IMR-90 (cell line): ENCODE data around the gene ATG7. TPM values are rescaled to one million over a fixed set of nuclear protein-coding genes. Genes with fewer than 3 reads are reported as not detected.

Source experiments
- ATAC-seq: fragments of 200-7000 bp; cut with Tn5 transposase; 2 replicates; pipeline ENCODE4 v1.9.1; 2020; ENCODE audit warnings: low read depth, mild to moderate bottlenecking, moderate library complexity
- BruUV-seq: library from RNA; stranded (reverse); fragments of 400-500 nt; replicated peaks from 2 replicates; lab custom pipeline; 2021; lab: Mats Ljungman, UMichigan
- CTCF ChIA-PET: fragments of 300-600 bp; formaldehyde crosslinking; extraction: SDS; loops from one replicate; lab custom pipeline; 2021; ENCODE audit warnings: antibody characterized with exemption; lab: Yijun Ruan, JAX
- POLR2A ChIA-PET: fragments of 300-600 bp; sonication (Branson Sonifier 250); formaldehyde crosslinking; loops from one replicate; lab custom pipeline; 2022; ENCODE audit warnings: antibody characterized with exemption; ENCODE audit not compliant: unreplicated experiment; lab: Charles Lee
- DNase-seq: peaks from one replicate; pipeline ENCODE4 v3.0.0; 2013
- H2AFZ ChIP-seq: replicated peaks from 2 replicates; pipeline ENCODE3; 2013; ENCODE audit warnings: low read length, mild to moderate bottlenecking; ENCODE audit not compliant: poor library complexity
- H2AK5ac ChIP-seq: 2 replicates; pipeline ENCODE4 v1.6.1; 2013; ENCODE audit warnings: low read depth, low read length, inconsistent platforms
- H2AK9ac ChIP-seq: replicated peaks from 2 replicates; pipeline ENCODE3; 2013; ENCODE audit warnings: mild to moderate bottlenecking, low read depth, low read length, moderate library complexity; ENCODE audit not compliant: poor library complexity
- H2BK120ac ChIP-seq: 2 replicates; pipeline ENCODE4 v1.6.1; 2013; ENCODE audit warnings: low read depth, low read length, inconsistent platforms
- H2BK15ac ChIP-seq: 3 replicates; pipeline ENCODE4 v1.6.1; 2013; ENCODE audit warnings: low read depth, low read length, inconsistent platforms
- H2BK20ac ChIP-seq: 2 replicates; pipeline ENCODE4 v1.6.1; 2013; ENCODE audit warnings: low read depth, mild to moderate bottlenecking, inconsistent platforms, low read length, moderate library complexity
- H2BK5ac ChIP-seq: 2 replicates; pipeline ENCODE4 v1.6.1; 2013; ENCODE audit warnings: mild to moderate bottlenecking, low read depth, low read length, inconsistent platforms; ENCODE audit not compliant: poor library complexity, severe bottlenecking
- H3K14ac ChIP-seq: replicated peaks from 2 replicates; pipeline ENCODE4 v1.6.1; 2013; ENCODE audit warnings: low read depth, low read length, inconsistent platforms
- H3K18ac ChIP-seq: 2 replicates; pipeline ENCODE4 v1.6.1; 2013; ENCODE audit warnings: low read depth, low read length, control low read depth
- H3K23ac ChIP-seq: 2 replicates; pipeline ENCODE4 v1.6.1; 2013; ENCODE audit warnings: low read depth, low read length, inconsistent platforms
- H3K27ac ChIP-seq: 2 replicates; pipeline ENCODE4 v1.5.1; 2013; ENCODE audit warnings: mild to moderate bottlenecking, control low read depth, low read length; ENCODE audit not compliant: insufficient read depth
- H3K27me3 ChIP-seq: 2 replicates; pipeline ENCODE4 v1.6.1; 2013; ENCODE audit warnings: low read length; ENCODE audit not compliant: control insufficient read depth, insufficient read depth
- H3K36me3 ChIP-seq: 2 replicates; pipeline ENCODE4 v1.6.1; 2013; ENCODE audit warnings: low read length, mixed read lengths; ENCODE audit not compliant: control insufficient read depth, insufficient read depth
- H3K4ac ChIP-seq: 2 replicates; pipeline ENCODE4 v1.6.1; 2013; ENCODE audit warnings: low read depth, low read length, inconsistent platforms
- H3K4me1 ChIP-seq: 2 replicates; pipeline ENCODE4 v1.6.1; 2013; ENCODE audit warnings: low read length, mixed read lengths; ENCODE audit not compliant: control insufficient read depth, insufficient read depth
- H3K4me2 ChIP-seq: 2 replicates; pipeline ENCODE4 v1.6.1; 2013; ENCODE audit warnings: low read depth, mild to moderate bottlenecking, control low read depth, low read length, moderate library complexity
- H3K4me3 ChIP-seq: 2 replicates; pipeline ENCODE4 v1.5.1; 2013; ENCODE audit warnings: low read depth, mild to moderate bottlenecking, control low read depth, low read length, moderate library complexity; ENCODE audit not compliant: insufficient read depth
- H3K56ac ChIP-seq: 2 replicates; pipeline ENCODE4 v1.6.1; 2013; ENCODE audit warnings: low read length, inconsistent platforms; ENCODE audit not compliant: insufficient read depth; ENCODE audit errors: extremely low read depth
- H3K79me1 ChIP-seq, 2 experiments: 2 replicates each; pipeline ENCODE4 v1.6.1; 2013; ENCODE audit warnings: low read length in 2 of 2, inconsistent platforms in 1 of 2, low read depth in 1 of 2
- H3K9ac ChIP-seq: 2 replicates; pipeline ENCODE4 v1.6.1; 2013; ENCODE audit warnings: low read depth, low read length, control low read depth
- H3K9me1 ChIP-seq: 2 replicates; pipeline ENCODE4 v1.6.1; 2013; ENCODE audit warnings: low read length, inconsistent platforms; ENCODE audit not compliant: insufficient read depth
- H3K9me3 ChIP-seq: 2 replicates; pipeline ENCODE4 v1.6.1; 2013; ENCODE audit warnings: low read length; ENCODE audit not compliant: control insufficient read depth, insufficient read depth
- H4K20me1 ChIP-seq: 2 replicates; pipeline ENCODE4 v1.6.1; 2013; ENCODE audit warnings: low read length, inconsistent platforms; ENCODE audit not compliant: insufficient read depth
- H4K5ac ChIP-seq: 2 replicates; pipeline ENCODE4 v1.6.1; 2013; ENCODE audit warnings: mild to moderate bottlenecking, low read depth, low read length, control low read depth
- H4K8ac ChIP-seq, 2 experiments: 2 replicates each; pipeline ENCODE4 v1.6.1; 2013; ENCODE audit warnings: low read depth in 2 of 2, low read length in 2 of 2, control low read depth in 1 of 2, inconsistent platforms in 1 of 2
- H4K91ac ChIP-seq: 2 replicates; pipeline ENCODE4 v1.6.1; 2013; ENCODE audit warnings: low read depth, low read length, inconsistent platforms; ENCODE audit not compliant: insufficient read depth
- CEBPB ChIP-seq: IDR thresholded peaks from 2 replicates; pipeline ENCODE4 v1.6.1; 2012; ENCODE audit warnings: low read depth, low read length, improper control_type of control experiment
- ELK1 ChIP-seq: fragments of 150-350 bp; IDR thresholded peaks from 2 replicates; pipeline ENCODE4 v1.6.1; 2016; ENCODE audit warnings: low read depth, mild to moderate bottlenecking, low read length, moderate library complexity, borderline replicate concordance
- FOS ChIP-seq: fragments of 150-350 bp; IDR thresholded peaks from 2 replicates; pipeline ENCODE4 v1.6.1; 2016; ENCODE audit warnings: low read depth, low read length
- MAFK ChIP-seq: IDR thresholded peaks from 2 replicates; pipeline ENCODE4 v1.6.1; 2012; ENCODE audit warnings: low read depth, low read length, improper control_type of control experiment
- MAZ ChIP-seq: IDR thresholded peaks from 2 replicates; pipeline ENCODE4 v1.6.1; 2012; ENCODE audit warnings: low read depth, mild to moderate bottlenecking, low read length, improper control_type of control experiment, moderate library complexity, borderline replicate concordance
- NFE2L2 ChIP-seq: fragments of 150-350 bp; IDR thresholded peaks from 2 replicates; pipeline ENCODE4 v1.6.1; 2016; ENCODE audit warnings: low read depth, mild to moderate bottlenecking, low read length
- POLR2A ChIP-seq: IDR thresholded peaks from 2 replicates; pipeline ENCODE4 v1.6.1; 2012; ENCODE audit warnings: mild to moderate bottlenecking, low read depth, low read length
- RCOR1 ChIP-seq: IDR thresholded peaks from 2 replicates; pipeline ENCODE4 v1.6.1; 2012; ENCODE audit warnings: mild to moderate bottlenecking, low read length, improper control_type of control experiment; ENCODE audit not compliant: insufficient replicate concordance
- RFX5 ChIP-seq: IDR thresholded peaks from 2 replicates; pipeline ENCODE4 v1.8.0; 2012; ENCODE audit warnings: low read depth, mild to moderate bottlenecking, low read length, moderate library complexity
- SMC3 ChIP-seq: fragments of 150-350 bp; IDR thresholded peaks from 2 replicates; pipeline ENCODE4 v1.6.1; 2016; ENCODE audit warnings: low read depth, mild to moderate bottlenecking, antibody characterized with exemption, low read length, moderate library complexity
- USF2 ChIP-seq: fragments of 150-350 bp; IDR thresholded peaks from 2 replicates; pipeline ENCODE4 v1.6.1; 2017; ENCODE audit warnings: mild to moderate bottlenecking, antibody characterized with exemption, low read length, low read depth
- WGBS, 2 experiments: methylation state at CpG; one replicate each; pipeline versions ENCODE4 v1.1.5 to v1.1.7; 2013; ENCODE audit warnings: missing lambda C conversion rate in 2 of 2; ENCODE audit not compliant: insufficient read length in 1 of 2; ENCODE audit errors: extremely low coverage in 2 of 2; 5-methylcytosine and 5-hydroxymethylcytosine counted together
- dilution Hi-C: fragments of 300-500 bp; cut with HindIII; formaldehyde crosslinking; loops from one replicate; pipeline ENCODE4 v1.14.3; 2018; ENCODE audit warnings: low sequenced_read_pairs; ENCODE audit not compliant: unreplicated experiment
- in situ Hi-C: fragments of 300-500 bp; cut with MboI; formaldehyde crosslinking; loops from 3 replicates; pipeline ENCODE4 v1.14.3; 2019; ENCODE audit warnings: low sequenced_read_pairs, inconsistent platforms, mixed read lengths
- intact Hi-C: fragments of 100-400 bp; cut with micrococcal nuclease; formaldehyde crosslinking; loops from 2 replicates; pipeline ENCODE4 v1.10.0; 2022
- polyA plus RNA-seq, 3 experiments: library from polyadenylated mRNA; depleted of rRNA; stranded (reverse); fragments of >200 nt; gene quantifications; 2 replicates each; pipeline ENCODE4 v1.2.3, GENCODE V29; 2012; ENCODE audit warnings: low replicate concordance in 1 of 3
- total RNA-seq: library from RNA; depleted of rRNA; stranded (reverse); fragments of >200 nt; gene quantifications from 2 replicates; pipeline ENCODE4 v1.2.3, GENCODE V29; 2012

The ATG7 gene
- total and polyA plus RNA-seq, 2 of the 4 experiments (the other 2 are of a cell fraction), result 15.6 to 51.4 TPM

- no peak overlapping the region for H2BK120ac ChIP-seq
- no peak overlapping the region for H4K8ac ChIP-seq
- H3K27me3 ChIP-seq, result no peaks in the 10 kb centered on the region
- intact Hi-C loops (no loop called here), dilution Hi-C loops (no loop called here), in situ Hi-C loops (no loop called here)
- peaks cover 11% of the 10 kb centered on the region; the same call in 1 of the 2 replicates for H3K9me1 ChIP-seq
- TF ChIP-seq FOS (no peak), RFX5 (no peak), USF2 (no peak), ELK1 (no peak), MAFK (no peak), SMC3 (no peak), MAZ (no peak), RCOR1 (no peak), NFE2L2 (no peak), POLR2A (no peak), CEBPB (no peak)
- no peak overlapping the region for H3K4me2 ChIP-seq
- no peak overlapping the region for H3K56ac ChIP-seq
- no peak overlapping the region for H2AK9ac ChIP-seq
- no peak overlapping the region for H3K4ac ChIP-seq
- no peak overlapping the region for H2AK5ac ChIP-seq
- H4K5ac ChIP-seq, result no peak overlapping the region
- no peak overlapping the region for H3K18ac ChIP-seq
- no peaks in the 10 kb centered on the region for H3K9me3 ChIP-seq
- ChIA-PET CTCF (no interaction called here), POLR2A (no interaction called here)
- peaks cover 3% of the 10 kb centered on the region; the same call in 1 of the 2 replicates for H3K4me1 ChIP-seq
- no peak overlapping the region for H2BK15ac ChIP-seq
- H3K79me1 ChIP-seq, result peaks cover 11 to 29% of the 10 kb centered on the region in 2 experiments; a peak in 3 of 4 replicates
- H2BK20ac ChIP-seq, result no peak overlapping the region
- no peak overlapping the region for H3K23ac ChIP-seq
- ATAC-seq, result no peak
- H4K91ac ChIP-seq, result no peak overlapping the region
- peaks cover 34% of the 10 kb centered on the region for H3K36me3 ChIP-seq
- no peaks in the 10 kb centered on the region for H4K20me1 ChIP-seq
- H3K27ac ChIP-seq, result no peak overlapping the region
- no peak overlapping the region for H2BK5ac ChIP-seq
- H2AFZ ChIP-seq, result no peak overlapping the region
- no peak for DNase-seq
- H3K14ac ChIP-seq, result no peak overlapping the region
- H3K9ac ChIP-seq, result no peak overlapping the region
- no peak overlapping the region for H3K4me3 ChIP-seq
- BruUV-seq, result no TSS peak
- 88% methylated on average over 3 of the region's 6 CpGs; no CpG with 5 or more reads in 1 of the 2 experiments for WGBS, 2 experiments
Observed at GRCh38 chr3:11304175-11304574, 32.0 kb downstream of the ATG7 start.
